Gastrocnemius medialis (tissue), 4 donors: Measurements from ENCODE around the gene LPGAT1. TPM values are rescaled to one million over a fixed set of nuclear protein-coding genes. Genes with fewer than 3 reads are reported as not detected.

Experiments used
- ATAC-seq, 2 donors: fragments of 150-250 bp; one replicate each; pipeline ENCODE4 v1.9.1; 2016
- DNase-seq, 2 donors: peaks; one replicate each; pipeline ENCODE4 v3.0.0-alpha.2; 2019
- H3K27ac ChIP-seq, 4 donors: fragments of 200-600 bp; sonication (generic); 1 replicate in 1 of 4; 2 replicates in 3 of 4; pipeline ENCODE4 v1.5.1; 2016 to 2018; ENCODE audit warnings: mild to moderate bottlenecking in 2 of 4, moderate library complexity in 1 of 4
- H3K27me3 ChIP-seq, 3 donors: fragments of 200-600 bp; sonication (generic) in 2 of 3; 1 replicate in 1 of 3; 2 replicates in 2 of 3; pipeline versions ENCODE4 v1.5.1 to v1.6.0; 2016 to 2019; ENCODE audit warnings: mild to moderate bottlenecking in 1 of 3, moderate library complexity in 1 of 3
- H3K36me3 ChIP-seq, 2 donors: fragments of 200-600 bp; sonication (generic) in 1 of 2; one replicate each; pipeline ENCODE4 v1.5.1; 2017 to 2018
- H3K4me1 ChIP-seq, 2 donors: fragments of 200-600 bp; sonication (generic) in 1 of 2; one replicate each; pipeline ENCODE4 v1.5.1; 2016 to 2017; ENCODE audit warnings: mild to moderate bottlenecking in 2 of 2
- H3K4me3 ChIP-seq, 4 donors: fragments of 200-600 bp; sonication (generic) in 3 of 4; 1 replicate in 1 of 4; 2 replicates in 3 of 4; pipeline ENCODE4 v1.5.1; 2016 to 2019; ENCODE audit warnings: mild to moderate bottlenecking in 2 of 4
- H3K9me3 ChIP-seq, 3 donors: fragments of 200-600 bp; sonication (generic) in 2 of 3; 1 replicate in 1 of 3; 2 replicates in 2 of 3; pipeline ENCODE4 v1.5.1; 2016 to 2019
- CTCF ChIP-seq, 5 experiments: fragments of 450-650 bp in 3 of 5; fragments of 200-600 bp in 2 of 5; sonication (generic) in 2 of 5; IDR thresholded peaks in 4 of 5; conservative IDR thresholded peaks in 1 of 5; 1 replicate in 4 of 5; 2 replicates in 1 of 5; pipeline ENCODE4 v1.5.1; 2016 to 2019; ENCODE audit warnings: antibody characterized with exemption in 5 of 5, mild to moderate bottlenecking in 3 of 5, moderate library complexity in 3 of 5
- POLR2A ChIP-seq, 2 donors: fragments of 450-650 bp; IDR thresholded peaks; one replicate each; pipeline ENCODE4 v1.6.1; 2017; ENCODE audit warnings: antibody characterized with exemption in 2 of 2, mild to moderate bottlenecking in 2 of 2, moderate library complexity in 2 of 2
- in situ Hi-C, 4 donors: fragments of 200-750 bp; cut with MboI; loops; one replicate each; pipeline versions ENCODE4 v1.15.0 to v1.8.0; 2017; ENCODE audit warnings: low sequenced_read_pairs in 4 of 4
- intact Hi-C: fragments of 100-400 bp; cut with DNase I; formaldehyde crosslinking; loops from one replicate; pipeline ENCODE4 v1.15.1; 2023; ENCODE audit warnings: low total_unique reads
- total RNA-seq, 4 donors: library from RNA; depleted of rRNA; stranded (reverse); fragments of >200 nt; gene quantifications; one replicate each; pipeline versions ENCODE4 v1.1.0 to v1.2.3, GENCODE V29; 2016

The LPGAT1 gene
- total RNA-seq, 4 donors from 2014 or later = 11.2 to 51.4 (median 21.5) TPM

GRCh38 chr1:211738691-211739301 is 91.8 kb downstream of the LPGAT1 start:
- H3K27ac ChIP-seq = no peak overlapping the region
- no peak for DNase-seq
- H3K27me3 ChIP-seq = no peaks in the 10 kb centered on the region
- TF ChIP-seq CTCF (IDR thresholded peaks at IDR 0.05 in 4 of 5, conservative IDR thresholded peaks at IDR 0.05 in 1 of 5) (no peak), POLR2A (IDR thresholded peaks at IDR 0.05) (no peak)
- no peak overlapping the region for H3K4me3 ChIP-seq
- no peaks in the 10 kb centered on the region for H3K9me3 ChIP-seq
- no peaks in the 10 kb centered on the region for H3K4me1 ChIP-seq
- H3K36me3 ChIP-seq = no peaks in the 10 kb centered on the region
- no peak for ATAC-seq
- in situ Hi-C loops (no loop called here), intact Hi-C loops (no loop called here)

DNA sequence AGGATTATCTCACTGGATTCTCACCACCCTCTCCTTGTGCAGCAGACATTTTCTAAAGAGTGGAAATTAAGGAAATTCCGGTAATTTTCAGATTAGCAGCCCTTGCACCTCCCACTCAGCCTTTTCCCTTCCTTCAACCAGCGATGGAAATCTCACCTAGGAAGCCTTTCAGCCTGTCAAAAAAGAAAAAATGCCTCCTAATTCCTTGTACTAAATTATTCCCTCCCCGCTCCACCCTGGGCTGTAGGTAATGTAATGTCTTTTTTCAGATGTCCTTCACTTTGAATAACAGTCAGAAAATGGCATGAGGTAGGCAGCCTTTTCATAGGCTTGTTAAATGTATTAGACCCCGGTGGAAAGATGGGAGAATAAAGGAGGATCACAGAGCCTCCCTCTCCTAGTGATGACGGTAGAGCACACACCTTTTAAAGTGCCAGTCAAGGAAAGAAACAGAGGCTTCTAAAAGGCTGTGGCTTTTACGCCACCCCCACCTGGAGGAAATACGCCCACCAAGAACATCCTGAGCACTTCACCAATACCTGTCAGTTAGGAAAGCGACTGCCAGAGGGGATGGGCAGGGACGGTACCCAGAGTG is 92.4 kb downstream of the LPGAT1 start:
- no peaks in the 10 kb centered on the region for H3K36me3 ChIP-seq
- TF ChIP-seq CTCF (IDR thresholded peaks at IDR 0.05 in 4 of 5, conservative IDR thresholded peaks at IDR 0.05 in 1 of 5) (no peak), POLR2A (IDR thresholded peaks at IDR 0.05) (no peak)
- no peak overlapping the region for H3K4me3 ChIP-seq
- intact Hi-C loops = no loop called here
- in situ Hi-C loops = no loop called here
- H3K27ac ChIP-seq = no peak overlapping the region
- ATAC-seq (no peak), DNase-seq (no peak)
- no peaks in the 10 kb centered on the region for H3K27me3 ChIP-seq
- no peaks in the 10 kb centered on the region for H3K9me3 ChIP-seq
- no peaks in the 10 kb centered on the region for H3K4me1 ChIP-seq

DNA sequence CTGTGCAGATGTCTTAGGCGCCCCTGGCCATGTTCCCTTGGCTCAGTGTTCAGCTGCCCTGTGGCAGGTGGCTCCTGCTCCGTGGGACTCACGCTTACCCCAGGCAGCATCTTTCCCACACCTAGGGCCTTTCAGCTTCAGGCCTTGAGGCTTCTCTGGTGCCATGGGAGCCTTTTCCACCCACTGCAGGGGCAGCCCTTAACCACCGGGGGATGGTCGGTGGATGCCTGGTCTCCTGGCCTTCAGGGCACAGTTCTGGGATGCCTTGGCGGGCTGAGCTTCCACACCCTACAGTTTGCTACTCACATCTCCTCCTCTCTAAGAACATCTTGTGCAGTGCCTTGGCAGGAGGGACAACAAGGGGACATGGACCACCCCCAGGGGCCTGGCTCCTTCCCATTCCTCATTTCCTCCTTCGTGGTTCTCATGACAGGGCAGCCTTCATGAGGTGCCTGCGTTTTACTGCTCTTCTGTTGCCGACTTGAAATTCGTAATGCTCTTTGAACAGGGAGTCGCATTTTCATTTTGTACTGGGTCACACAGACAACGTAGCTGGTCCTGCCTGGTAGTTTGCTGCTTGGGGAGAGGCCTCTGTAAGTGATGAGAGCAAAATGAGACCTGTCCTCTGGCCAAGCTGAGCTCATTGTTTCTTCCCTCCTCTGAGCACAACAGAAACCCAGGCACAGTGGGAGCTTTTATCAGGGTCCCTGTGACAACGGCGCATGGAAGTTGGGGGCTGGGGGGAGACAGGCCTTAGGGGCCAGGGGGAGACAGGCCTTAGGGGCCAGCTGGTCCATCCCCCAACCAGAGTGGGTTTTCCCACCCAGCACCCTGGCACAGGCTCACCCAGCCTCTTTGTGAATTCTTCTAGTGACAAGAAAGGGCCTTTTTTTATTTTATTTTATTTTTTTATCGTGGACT is 93.2 kb downstream of the LPGAT1 start:
- no peaks in the 10 kb centered on the region for H3K9me3 ChIP-seq
- no peak for ATAC-seq
- in situ Hi-C loops = no loop called here

DNA sequence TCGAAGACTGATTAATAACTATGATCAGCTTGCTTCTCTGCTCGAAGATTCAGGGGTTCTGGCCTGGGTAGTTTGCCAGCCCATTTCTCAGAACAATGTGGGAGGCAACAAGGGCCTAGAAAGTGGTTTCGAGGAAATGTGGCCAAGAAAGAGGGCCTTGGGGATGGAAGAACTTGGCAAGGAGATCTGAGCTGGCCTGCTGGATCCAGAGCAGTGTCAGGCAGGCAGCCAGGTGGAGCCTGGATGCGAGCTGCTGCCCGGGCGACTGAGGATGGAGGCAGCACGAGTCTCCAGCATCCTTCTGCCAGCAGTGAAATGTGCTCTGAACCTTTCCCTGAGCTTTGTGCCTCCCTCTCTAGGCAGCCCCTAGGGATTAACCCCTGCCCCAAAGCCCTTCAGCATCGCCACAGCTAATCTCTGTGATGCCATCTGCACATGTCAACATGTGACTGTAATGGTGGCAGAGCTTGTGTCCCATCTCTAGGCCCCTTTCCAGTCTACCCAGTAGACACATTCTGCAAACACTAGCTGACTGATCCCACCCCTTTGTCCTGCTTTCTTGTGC is 94.1 kb downstream of the LPGAT1 start:
- no peaks in the 10 kb centered on the region for H3K9me3 ChIP-seq
- in situ Hi-C loops = no loop called here
- H3K27ac ChIP-seq = no peak overlapping the region
- no peaks in the 10 kb centered on the region for H3K4me1 ChIP-seq
- H3K36me3 ChIP-seq = no peaks in the 10 kb centered on the region
- intact Hi-C loops = no loop called here
- H3K27me3 ChIP-seq = no peaks in the 10 kb centered on the region
- DNase-seq (no peak), ATAC-seq (no peak)
- TF ChIP-seq POLR2A (IDR thresholded peaks at IDR 0.05) (no peak), CTCF (IDR thresholded peaks at IDR 0.05 in 4 of 5, conservative IDR thresholded peaks at IDR 0.05 in 1 of 5) (no peak)
- no peak overlapping the region for H3K4me3 ChIP-seq

More for the DNA sequence above, 93.2 kb downstream of the LPGAT1 start:
- no peak for DNase-seq
- intact Hi-C loops = no loop called here
- H3K4me1 ChIP-seq = no peaks in the 10 kb centered on the region
- H3K27me3 ChIP-seq = no peaks in the 10 kb centered on the region
- no peak overlapping the region for H3K4me3 ChIP-seq
- no peak overlapping the region for H3K27ac ChIP-seq
- H3K36me3 ChIP-seq = no peaks in the 10 kb centered on the region
- no peak for TF ChIP-seq POLR2A (IDR thresholded peaks at IDR 0.05)
- no peak for TF ChIP-seq CTCF (IDR thresholded peaks at IDR 0.05 in 4 of 5, conservative IDR thresholded peaks at IDR 0.05 in 1 of 5)
